Esophagus muscularis mucosa (tissue), 4 donors: ENCODE measurements around the gene KCNMB2. TPM values are rescaled to one million over a fixed set of nuclear protein-coding genes. Genes with fewer than 3 reads are reported as not detected.

Experiments
- DNase-seq: peaks from one replicate; pipeline ENCODE4 v3.0.0-alpha.2; 2017; ENCODE audit errors: extremely low spot score
- H3K27ac ChIP-seq, 4 donors: fragments of 200-600 bp; sonication (generic); replicated peaks in 1 of 4; 1 replicate in 3 of 4; 2 replicates in 1 of 4; pipeline ENCODE4 v1.5.1; 2016 to 2019; ENCODE audit warnings: mild to moderate bottlenecking in 1 of 4
- H3K27me3 ChIP-seq, 4 donors: fragments of 200-600 bp; sonication (generic); one replicate each; pipeline versions ENCODE4 v1.5.1 to v1.6.0; 2016 to 2019
- H3K36me3 ChIP-seq, 4 donors: fragments of 200-600 bp; sonication (generic); one replicate each; pipeline ENCODE4 v1.5.1; 2016 to 2019
- H3K4me1 ChIP-seq, 4 donors: fragments of 200-600 bp; sonication (generic); one replicate each; pipeline ENCODE4 v1.5.1; 2016 to 2019
- H3K4me3 ChIP-seq, 4 donors: fragments of 200-600 bp; sonication (generic); 1 replicate in 2 of 4; 2 replicates in 2 of 4; pipeline ENCODE4 v1.5.1; 2016 to 2019; ENCODE audit warnings: mild to moderate bottlenecking in 4 of 4, moderate library complexity in 1 of 4
- H3K9me3 ChIP-seq, 4 donors: fragments of 200-600 bp; sonication (generic); 1 replicate in 3 of 4; 2 replicates in 1 of 4; pipeline ENCODE4 v1.5.1; 2016 to 2019
- CTCF ChIP-seq, 3 experiments: fragments of 200-600 bp in 2 of 3; fragments of 450-650 bp in 1 of 3; sonication (generic) in 2 of 3; IDR thresholded peaks; one replicate each; pipeline ENCODE4 v1.5.1; 2017 to 2019; ENCODE audit warnings: antibody characterized with exemption in 3 of 3, mild to moderate bottlenecking in 2 of 3, moderate library complexity in 1 of 3
- EP300 ChIP-seq: sonication (generic); formaldehyde crosslinking; IDR thresholded peaks from one replicate; pipeline ENCODE4 v1.6.1; 2017; ENCODE audit warnings: antibody characterized with exemption
- POLR2A ChIP-seq: fragments of 450-650 bp; IDR thresholded peaks from one replicate; pipeline ENCODE4 v1.6.1; 2017; ENCODE audit warnings: antibody characterized with exemption, moderate library complexity, mild to moderate bottlenecking, low read depth
- POLR2AphosphoS5 ChIP-seq, 2 donors: sonication (generic); formaldehyde crosslinking; IDR thresholded peaks; one replicate each; pipeline ENCODE4 v1.6.1; 2017; ENCODE audit warnings: antibody characterized with exemption in 2 of 2
- WGBS: methylation state at CpG from one replicate; pipeline ENCODE4 v1.1.5; 2018; 5-methylcytosine and 5-hydroxymethylcytosine counted together
- intact Hi-C: fragments of 100-400 bp; cut with DNase I; formaldehyde crosslinking; loops from one replicate; pipeline ENCODE4 v1.15.1; 2023
- total RNA-seq, 4 donors: library from RNA; depleted of rRNA; stranded (reverse); fragments of >200 nt; gene quantifications; one replicate each; pipeline versions ENCODE4 v1.1.0 to v1.2.1, GENCODE V29; 2016

The KCNMB2 gene
- total RNA-seq, 4 donors from 2014 or later, result 0.17 to 0.40 TPM; not detected in 2

GRCh38 chr3:178518660-178519396, 17.4 kb upstream of the KCNMB2 start:
- 82% methylated on average over 6 of the region's 6 CpGs for WGBS
- intact Hi-C loops, result no loop called here
- Histone ChIP-seq H3K27ac (no peak overlapping the region), H3K4me3 (no peak overlapping the region), H3K36me3 (no peaks in the 10 kb centered on the region), H3K27me3 (no peaks in the 10 kb centered on the region), H3K9me3 (no peaks in the 10 kb centered on the region), H3K4me1 (no peaks in the 10 kb centered on the region)
- no peak for DNase-seq
- no peak for TF ChIP-seq POLR2A
- TF ChIP-seq EP300, result no peak
- no peak for TF ChIP-seq POLR2AphosphoS5 (IDR thresholded peaks at IDR 0.05)
- no peak for TF ChIP-seq CTCF (IDR thresholded peaks at IDR 0.05)

- H3K27ac ChIP-seq, result no peak overlapping the region
- H3K9me3 ChIP-seq, result no peaks in the 10 kb centered on the region
- DNase-seq, result no peak
- H3K36me3 ChIP-seq, result no peaks in the 10 kb centered on the region
- H3K4me1 ChIP-seq, result no peaks in the 10 kb centered on the region
- H3K27me3 ChIP-seq, result no peaks in the 10 kb centered on the region
- no peak overlapping the region for H3K4me3 ChIP-seq
- TF ChIP-seq CTCF (IDR thresholded peaks at IDR 0.05) (no peak), EP300 (no peak), POLR2A (no peak), POLR2AphosphoS5 (IDR thresholded peaks at IDR 0.05) (no peak)
- intact Hi-C loops, result no loop called here
- 81% methylated on average over 3 of the region's 3 CpGs for WGBS
Observed at GRCh38 chr3:178519701-178520100, 16.5 kb upstream of the KCNMB2 start.

GRCh38 chr3:178520451-178520850, 15.8 kb upstream of the KCNMB2 start:
- TF ChIP-seq POLR2AphosphoS5 (IDR thresholded peaks at IDR 0.05) (no peak), CTCF (IDR thresholded peaks at IDR 0.05) (no peak), POLR2A (no peak), EP300 (no peak)
- 84% methylated on average over 2 of the region's 2 CpGs for WGBS

GRCh38 chr3:178522200-178523052, 13.8 kb upstream of the KCNMB2 start:
- no peaks in the 10 kb centered on the region for H3K9me3 ChIP-seq
- intact Hi-C loops, result no loop called here
- H3K27ac ChIP-seq, result no peak overlapping the region
- TF ChIP-seq POLR2AphosphoS5 (IDR thresholded peaks at IDR 0.05), result no peak
- no peak for TF ChIP-seq CTCF (IDR thresholded peaks at IDR 0.05)
- TF ChIP-seq EP300, result no peak
- TF ChIP-seq POLR2A, result no peak
- no peaks in the 10 kb centered on the region for H3K4me1 ChIP-seq
- 79% methylated on average over 5 of the region's 5 CpGs for WGBS
- no peaks in the 10 kb centered on the region for H3K36me3 ChIP-seq
- H3K4me3 ChIP-seq, result no peak overlapping the region
- no peak for DNase-seq
- H3K27me3 ChIP-seq, result no peaks in the 10 kb centered on the region

More at GRCh38 chr3:178520451-178520850, 15.8 kb upstream of the KCNMB2 start:
- no peak overlapping the region for H3K27ac ChIP-seq
- intact Hi-C loops, result no loop called here
- H3K27me3 ChIP-seq, result no peaks in the 10 kb centered on the region
- no peaks in the 10 kb centered on the region for H3K9me3 ChIP-seq
- DNase-seq, result no peak
- no peaks in the 10 kb centered on the region for H3K4me1 ChIP-seq
- H3K4me3 ChIP-seq, result no peak overlapping the region
- no peaks in the 10 kb centered on the region for H3K36me3 ChIP-seq
